Muscle of arm (tissue), 12 donors: ENCODE data around the gene FBXW7. TPM values are rescaled to one million over a fixed set of nuclear protein-coding genes. Genes with fewer than 3 reads are reported as not detected.
A peak's percentile ranks its signal among the peaks of the same experiment; 100 is the strongest.
"Not testable (repeated sequence)": the region's sequence is repeated elsewhere in the genome, so short reads cannot be mapped to it uniquely, and the experiment has no call there.

Source experiments
- DNase-seq: peaks from one replicate; pipeline ENCODE4 v3.0.0-alpha.2; 2013
- polyA plus RNA-seq, 12 donors: library from polyadenylated mRNA; unstranded; fragments of 120-200 nt; gene quantifications; one replicate each; pipeline ENCODE4 v1.2.1, GENCODE V29; 2013; ENCODE audit not compliant: insufficient read length in 12 of 12

FBXW7 gene
- polyA plus RNA-seq, 12 donors: 24.2 to 44.5 (median 36.3) TPM; not detected in 1

DNA sequence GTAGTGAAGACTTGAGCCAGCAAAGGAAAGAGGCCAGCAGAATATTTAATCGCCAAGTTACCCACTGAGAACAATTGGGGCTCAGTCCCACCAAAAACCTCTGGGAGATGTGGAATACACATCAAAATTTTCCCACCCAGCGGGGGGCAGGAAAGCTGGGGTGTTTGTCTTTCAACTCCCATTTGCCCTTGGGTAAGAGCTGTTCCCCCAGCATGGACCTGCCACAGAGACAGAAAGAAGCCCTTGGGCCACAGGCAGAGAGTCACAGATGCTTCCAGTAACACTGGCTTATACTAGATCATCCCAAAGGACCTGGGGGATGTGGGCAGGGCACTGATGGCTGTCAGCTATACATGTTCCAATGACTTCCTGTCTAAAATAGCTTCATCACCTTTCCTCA is 18.9 kb upstream of the FBXW7 start:
- DNase-seq: no peak

DNA sequence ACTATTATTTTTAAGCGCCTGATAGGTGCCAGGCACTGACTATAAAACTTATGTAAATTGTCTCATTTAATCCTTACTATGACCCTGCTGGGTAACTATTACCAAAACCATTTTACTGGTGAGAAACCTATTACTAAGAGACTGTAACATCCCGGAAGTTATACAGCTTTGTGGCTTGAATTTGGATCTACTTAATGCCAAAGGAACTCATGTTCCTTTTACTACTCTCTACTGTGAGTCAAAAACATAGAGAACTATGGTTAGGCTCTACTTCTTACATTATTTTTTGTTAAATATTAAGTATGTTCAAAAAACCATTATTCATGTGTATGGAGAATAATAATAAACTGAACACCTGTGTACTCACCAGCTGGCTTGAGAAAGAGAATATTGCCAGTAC is 14.8 kb upstream of the FBXW7 start:
- DNase-seq: not testable (repeated sequence)

DNA sequence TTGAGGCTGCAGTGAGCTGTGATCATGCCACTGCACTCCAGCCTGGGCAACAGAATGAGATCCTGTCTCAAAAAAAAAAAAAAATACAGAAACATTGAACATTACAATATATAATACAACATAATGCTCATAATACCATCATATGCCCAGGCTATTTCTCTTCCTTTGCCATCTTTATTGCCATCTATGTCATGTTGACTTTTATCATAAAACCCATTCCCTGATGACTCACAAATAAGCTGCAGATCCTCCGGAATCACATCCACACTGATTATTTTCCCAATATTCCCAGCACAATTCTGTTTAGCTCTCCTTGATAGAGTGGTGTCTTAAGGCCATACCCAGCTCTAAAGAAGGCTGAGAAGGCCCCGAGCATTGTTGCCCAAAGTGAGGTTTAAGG is 9.2 kb upstream of the FBXW7 start:
- DNase-seq: no peak

DNA sequence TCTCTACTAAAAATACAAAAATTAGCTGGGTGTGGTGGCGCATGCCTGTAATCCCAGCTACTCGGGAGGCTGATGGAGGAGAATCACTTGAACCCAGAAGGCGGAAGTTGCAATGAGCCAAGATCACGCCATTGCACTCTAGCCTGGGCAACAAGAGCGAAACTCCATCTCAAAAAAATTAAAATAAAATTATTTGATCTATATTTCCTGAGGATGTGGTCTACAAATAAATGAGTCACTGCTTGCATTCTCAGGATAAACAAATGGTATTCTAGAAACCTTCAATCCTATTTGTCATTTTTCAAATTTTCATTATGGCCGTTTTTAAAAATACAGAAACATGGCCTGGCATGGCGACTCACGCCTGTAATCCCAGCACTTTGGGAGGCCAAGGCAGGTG is 8.6 kb upstream of the FBXW7 start:
- DNase-seq: not testable (repeated sequence)

DNA sequence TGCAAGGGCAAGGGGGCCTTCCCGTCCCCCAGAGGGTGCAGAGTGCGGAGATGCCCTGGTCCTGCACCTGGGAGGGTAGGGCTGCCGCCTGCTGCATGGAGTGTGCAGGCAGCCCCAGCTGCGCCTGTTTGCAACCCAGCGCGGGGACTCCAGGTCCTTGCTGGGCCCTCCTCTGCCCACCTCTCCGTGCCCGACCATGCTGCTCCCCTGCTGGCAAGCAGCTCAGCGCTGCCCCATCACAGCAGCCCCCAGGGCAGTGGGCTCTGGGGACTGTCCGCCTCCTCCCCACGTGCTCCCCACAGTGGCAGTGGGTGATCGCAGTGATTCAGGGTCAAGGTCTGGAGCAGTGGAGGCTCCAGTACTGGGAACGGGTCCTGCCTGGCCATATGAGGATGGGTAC is 5.0 kb upstream of the FBXW7 start:
- DNase-seq: no peak

DNA sequence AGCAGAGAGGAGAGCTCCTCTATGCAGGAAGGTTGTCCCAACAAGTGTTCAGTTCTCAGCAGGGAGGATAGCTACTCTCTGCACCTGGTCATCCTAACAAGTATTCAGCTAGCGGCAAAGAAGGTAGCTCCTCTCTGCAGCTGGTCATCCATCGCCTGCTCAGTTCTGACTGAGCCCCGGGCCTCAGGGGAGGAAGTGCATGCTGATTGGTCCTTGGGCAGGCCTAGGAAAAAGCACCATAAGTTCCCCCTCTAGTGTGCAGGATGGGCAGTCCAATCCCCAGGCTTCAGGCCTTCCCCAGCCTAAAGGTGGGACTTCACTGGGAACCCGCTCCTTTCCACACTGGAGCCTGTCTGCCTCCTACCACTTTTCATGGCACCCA is 4.4 kb upstream of the FBXW7 start:
- DNase-seq: no peak

DNA sequence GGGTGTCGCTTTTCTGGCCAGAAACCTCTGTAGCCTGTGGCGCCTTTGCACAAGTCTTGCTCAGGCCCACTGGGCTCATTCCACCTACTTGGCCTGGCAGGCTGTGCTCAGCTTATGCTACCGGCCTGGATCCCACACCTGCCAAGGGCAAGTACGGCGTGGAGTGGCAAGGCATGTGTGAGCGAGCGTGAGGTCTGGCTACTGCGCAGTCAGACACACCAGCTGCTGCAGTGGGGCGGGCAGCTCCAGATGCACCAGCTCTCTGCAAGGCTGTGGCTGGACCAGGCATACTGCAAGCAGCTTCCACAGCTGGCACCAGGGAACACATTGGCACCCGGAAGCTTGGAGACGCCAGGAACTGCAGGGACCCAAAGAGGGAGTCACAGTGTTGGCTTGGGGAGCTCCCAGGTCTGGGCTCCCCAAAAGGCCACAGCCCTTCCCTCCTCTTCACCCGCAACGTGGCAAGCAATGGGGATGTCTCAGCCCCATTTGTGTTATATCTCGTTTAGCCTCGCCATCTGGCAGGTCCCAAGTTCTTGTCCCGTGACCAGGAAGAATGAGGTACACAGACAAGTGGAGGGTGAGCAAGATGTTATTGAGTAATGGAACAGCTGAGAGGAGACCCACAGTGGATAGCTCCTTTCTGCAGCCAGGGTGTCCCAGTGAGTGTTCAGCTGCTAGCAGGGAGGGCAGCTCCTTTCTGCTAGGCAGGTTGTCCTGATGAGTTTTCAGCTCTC is 3.8 kb upstream of the FBXW7 start:
- no peak for DNase-seq

DNA sequence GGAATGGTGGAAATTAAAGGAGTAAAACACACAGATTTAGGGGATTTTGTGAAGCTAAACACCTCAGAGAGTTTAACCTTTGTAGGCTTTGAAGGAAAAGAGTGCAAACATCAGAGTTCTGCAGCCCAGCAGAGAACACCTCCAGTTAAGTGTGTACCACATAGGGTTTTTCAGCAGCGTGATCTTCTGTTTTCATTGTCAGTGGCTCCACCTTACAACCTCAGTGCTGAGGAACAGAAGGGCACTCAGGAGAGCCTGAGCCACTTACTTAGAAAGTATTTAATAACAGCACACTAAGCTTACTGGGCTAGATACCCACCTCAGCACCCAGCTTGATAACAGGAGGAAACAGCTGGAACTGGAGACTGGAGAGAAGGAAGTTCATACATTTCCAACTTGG is 2.0 kb upstream of the FBXW7 start:
- DNase-seq: no peak

DNA sequence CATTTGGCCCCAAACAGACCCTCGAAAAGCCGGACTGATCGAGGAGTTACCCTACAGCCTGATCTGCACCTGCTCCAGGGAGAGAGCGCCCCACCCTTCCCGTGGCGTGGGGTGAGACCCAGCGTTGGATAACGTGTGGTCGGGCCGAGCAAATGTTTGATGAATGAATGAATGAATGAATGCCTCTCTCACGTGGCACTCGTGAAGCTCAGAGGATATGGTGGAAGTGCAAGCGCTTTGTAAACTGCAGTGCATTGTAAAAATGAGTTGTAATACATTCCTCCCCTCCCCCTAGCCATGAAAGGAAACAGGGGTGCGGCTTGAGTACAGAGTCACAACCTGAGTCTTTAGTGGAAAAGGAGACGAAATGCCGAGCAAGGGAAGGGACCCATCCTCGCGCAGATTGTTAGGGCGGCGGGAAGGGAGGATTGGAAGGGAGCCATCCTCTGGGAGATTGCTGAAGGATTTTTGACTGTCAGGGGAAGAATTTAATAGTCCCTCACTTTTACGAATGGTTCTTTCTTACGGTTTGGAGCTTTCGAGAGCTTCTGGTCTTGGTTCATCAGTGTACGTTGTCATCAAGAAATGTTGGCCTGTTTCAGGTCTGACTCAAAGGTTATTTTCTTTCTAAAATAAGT is 772 bp upstream of the FBXW7 start:
- DNase-seq: peak; percentile 35

DNA sequence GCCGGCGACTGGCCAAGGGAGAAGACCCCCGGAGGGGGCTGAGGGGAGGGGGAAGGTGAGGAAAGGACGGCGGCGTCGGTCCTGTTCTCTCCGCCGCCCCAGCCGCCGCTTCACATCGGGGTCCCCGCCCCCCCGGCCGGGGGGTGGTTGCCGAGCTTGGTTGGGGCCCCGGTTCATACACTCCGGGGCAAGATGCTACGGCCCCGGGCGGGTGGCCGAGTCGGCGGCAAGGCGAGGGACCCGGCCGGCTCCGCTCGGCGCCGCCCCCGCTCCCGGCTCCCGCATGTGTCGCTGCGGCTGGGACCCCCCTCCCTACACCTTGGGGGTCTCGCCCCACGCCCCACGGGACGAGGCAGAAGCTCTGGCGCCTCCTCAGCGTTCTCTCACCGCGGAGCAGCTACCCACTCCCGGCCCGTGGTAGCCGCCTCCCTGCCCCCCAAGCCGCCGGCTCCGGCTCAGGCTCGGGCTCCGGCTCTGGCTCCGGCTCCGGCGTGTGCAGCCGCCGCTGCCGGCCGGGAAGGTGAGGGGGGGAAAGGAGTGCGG is 461 bp downstream of the FBXW7 start:
- DNase-seq: peak; percentile 7

DNA sequence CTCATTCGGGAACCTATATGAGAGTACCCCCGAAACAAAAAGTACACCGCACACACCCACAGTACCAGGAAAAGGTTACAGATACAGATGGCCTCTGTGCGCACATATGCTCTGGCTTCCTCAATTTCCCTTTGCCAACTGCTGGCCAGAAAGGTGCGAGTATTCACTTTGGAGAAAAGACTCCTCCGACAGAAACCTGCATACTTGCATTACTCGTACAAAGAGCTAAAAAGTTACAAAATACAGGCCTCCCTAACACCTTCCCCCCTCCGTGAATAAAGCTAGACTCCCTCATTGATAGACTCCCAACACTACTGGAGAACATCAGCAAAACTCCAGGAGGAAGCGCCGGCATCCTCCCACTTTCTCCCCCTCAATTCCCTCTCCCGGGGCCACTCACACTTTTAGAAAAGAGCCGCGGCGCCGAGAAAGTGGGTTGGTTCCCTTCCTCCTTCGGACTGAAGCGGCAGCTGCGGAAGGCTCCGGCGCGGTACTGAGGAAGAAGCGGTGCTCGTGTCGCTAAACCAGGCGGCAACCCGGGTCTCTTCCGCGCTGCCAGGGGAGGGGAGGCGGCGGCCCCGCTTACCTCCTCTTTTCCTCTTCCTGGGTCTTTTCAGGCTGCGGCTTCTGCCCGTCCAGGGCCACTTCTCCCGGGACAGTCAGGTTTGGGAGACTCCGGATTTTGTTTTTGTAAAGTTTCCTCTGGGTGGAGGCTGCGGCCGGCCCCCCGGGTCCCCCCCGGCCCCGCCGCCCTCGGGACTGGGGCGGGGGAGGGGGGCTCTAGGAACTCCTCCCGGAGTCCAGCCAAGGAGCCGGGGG is 1.1 kb downstream of the FBXW7 start:
- peak; percentile 20 for DNase-seq

DNA sequence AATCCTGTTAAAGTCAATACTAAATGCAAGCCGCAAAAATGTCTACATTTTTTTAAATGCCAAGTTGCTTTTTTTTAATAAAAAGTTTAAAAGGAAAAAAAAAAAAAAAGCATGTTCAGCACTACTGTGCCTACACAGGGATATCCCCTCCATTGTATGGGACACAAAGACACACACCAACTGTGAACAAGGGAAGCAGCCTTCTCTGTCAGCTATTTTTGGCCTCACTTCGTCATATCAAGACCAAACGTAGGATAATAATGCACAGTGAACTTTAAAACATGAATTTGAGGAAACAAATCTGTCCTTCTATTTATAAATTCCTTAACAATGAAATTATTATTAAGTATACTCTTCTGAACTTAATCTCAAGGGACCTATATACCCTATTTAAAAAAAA is 4.4 kb downstream of the FBXW7 start:
- DNase-seq: no peak

DNA sequence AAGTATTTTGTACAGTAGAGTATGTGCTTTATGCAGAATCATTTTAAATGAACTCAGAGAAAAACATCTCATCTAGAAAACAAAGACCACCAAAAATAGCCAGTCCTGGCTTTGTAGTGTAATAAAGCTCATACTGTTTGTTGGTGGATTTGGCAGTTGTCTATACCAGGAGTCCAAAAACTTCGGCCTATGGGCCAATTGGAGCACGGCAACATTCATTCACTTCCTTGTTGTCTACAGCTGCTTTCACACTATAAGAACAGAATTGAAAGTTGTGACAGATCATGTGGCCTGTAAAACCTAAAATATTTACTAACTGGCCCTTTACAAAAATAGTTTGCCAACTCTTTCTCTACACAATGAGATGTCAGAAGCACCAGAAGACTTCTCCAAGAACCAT is 5.3 kb downstream of the FBXW7 start:
- no peak for DNase-seq

DNA sequence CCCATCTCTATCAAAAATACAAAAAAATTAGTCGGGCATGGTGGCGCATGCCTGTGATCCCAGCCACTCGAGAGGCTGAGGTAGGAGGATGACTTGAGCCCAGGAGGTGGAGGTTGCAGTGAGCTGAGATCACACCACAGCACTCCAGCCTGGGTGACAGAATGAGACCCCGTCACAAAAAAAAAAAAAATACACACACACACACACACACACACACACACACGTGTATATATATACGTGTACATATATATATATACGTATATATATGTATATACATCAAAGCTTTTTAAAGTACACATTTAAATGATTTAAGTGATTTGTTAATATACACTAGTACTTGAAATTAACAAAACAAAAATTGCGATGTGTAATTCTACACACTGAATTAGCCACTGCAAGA is 6.0 kb downstream of the FBXW7 start:
- DNase-seq: no peak

DNA sequence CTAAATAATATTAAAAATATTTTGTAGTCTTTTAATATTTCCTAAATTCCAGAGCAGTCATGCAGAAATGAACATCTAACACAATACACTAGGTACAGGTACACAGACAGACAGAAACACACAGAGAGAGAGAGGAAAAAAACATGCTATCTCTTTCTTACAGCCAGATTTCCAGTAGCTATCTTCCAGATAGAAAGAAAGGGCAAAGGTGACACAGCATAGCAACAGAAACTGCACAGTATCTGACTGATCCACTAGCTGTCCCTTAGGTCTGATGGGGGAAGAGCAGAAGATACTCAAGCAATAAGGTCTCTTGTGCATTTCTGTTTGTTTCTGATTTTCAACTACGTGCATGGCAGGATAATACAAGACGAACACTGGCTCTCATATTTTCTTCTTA is 7.8 kb downstream of the FBXW7 start:
- DNase-seq: no peak

DNA sequence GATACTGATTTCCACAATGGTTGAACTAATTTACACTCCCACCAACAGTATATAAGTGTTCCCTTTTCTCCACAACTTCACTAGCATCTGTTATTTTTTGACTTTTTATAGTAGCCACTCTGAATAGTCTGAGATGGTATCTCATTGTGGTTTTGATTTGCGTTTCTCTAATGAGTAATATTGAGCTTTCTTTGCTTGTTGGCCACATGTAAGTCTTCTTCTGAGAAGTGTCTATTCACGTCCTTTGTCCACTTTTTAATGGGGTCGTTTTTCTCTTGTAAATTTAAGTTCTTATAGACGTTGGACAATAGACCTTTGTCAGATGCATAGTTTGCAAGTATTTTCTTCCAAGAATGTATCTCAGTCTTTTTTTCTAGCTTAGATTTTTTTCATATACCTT is 10.0 kb downstream of the FBXW7 start:
- no peak for DNase-seq

DNA sequence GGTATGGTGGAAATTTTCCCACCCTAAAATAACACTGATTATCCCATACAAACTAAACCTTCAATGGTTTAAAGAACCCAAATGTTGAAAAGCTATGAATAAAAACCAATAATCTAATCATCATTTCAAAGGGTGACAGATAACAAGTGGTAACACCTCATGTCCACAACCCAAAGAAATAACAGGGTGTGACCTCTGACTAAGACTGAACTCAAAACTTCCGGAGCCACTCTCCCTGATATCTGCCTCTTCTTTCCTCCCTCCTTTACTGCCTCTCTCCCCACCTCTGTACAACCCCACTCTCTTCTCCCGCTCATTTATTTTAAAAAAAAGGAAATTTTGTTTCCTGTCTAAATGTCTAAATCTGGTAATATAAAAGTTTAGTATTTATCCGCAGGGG is 11.5 kb downstream of the FBXW7 start:
- DNase-seq: no peak

DNA sequence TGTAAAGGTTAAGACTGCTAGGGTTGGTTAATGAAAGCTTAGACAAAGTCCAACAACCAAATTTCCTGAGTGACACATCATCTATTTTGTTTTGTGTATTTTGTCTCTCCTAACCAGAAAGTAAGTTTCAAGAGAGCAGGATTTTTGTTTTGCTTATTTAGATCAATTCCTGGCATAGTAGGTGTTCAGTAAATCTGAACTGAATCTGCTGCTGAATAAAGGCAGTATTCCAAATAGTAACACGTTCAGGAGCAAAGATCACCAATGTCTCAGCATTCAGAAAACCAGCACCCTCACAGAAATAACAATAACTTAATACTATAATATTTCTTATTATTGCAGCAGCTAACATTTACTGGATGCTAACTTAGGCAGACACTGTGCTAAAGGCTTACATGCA is 12.2 kb downstream of the FBXW7 start:
- no peak for DNase-seq

DNA sequence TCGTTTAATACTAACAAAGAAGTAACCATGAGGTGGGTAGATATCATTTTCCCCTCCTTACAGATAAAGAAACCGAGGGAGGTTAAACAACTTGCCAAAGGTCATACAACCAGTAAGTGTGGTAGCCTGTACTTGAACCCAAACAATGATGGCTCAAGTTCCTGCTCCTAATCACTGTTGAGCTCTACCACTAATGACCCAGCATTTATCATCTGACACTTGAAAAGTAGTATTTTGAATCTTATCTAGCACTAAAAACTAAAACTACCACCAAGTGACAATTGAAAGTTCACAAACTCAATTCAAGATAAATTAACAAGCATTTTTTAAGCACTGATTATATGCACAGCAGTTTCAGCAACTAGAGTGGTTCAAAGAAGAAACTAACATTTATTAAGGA is 13.1 kb downstream of the FBXW7 start:
- no peak for DNase-seq

DNA sequence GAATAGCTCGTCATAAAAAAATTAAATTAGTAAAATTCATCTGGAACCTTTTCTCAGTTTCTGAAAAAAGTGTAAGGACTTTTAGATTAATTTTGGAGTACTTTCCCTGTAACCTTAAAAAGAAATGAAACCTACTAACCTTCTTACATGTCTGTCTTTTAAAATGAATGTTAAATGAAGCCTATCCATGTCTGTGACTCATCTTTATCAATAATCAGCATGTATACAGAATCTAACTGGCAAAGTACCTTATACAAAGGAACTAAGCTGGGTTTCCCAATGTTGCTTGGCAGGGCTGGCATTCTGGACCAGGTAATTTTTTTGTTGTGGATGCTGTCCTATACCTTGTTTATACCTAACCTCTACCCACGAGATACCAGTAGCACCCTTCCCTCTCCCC is 13.6 kb downstream of the FBXW7 start:
- DNase-seq: no peak

DNA sequence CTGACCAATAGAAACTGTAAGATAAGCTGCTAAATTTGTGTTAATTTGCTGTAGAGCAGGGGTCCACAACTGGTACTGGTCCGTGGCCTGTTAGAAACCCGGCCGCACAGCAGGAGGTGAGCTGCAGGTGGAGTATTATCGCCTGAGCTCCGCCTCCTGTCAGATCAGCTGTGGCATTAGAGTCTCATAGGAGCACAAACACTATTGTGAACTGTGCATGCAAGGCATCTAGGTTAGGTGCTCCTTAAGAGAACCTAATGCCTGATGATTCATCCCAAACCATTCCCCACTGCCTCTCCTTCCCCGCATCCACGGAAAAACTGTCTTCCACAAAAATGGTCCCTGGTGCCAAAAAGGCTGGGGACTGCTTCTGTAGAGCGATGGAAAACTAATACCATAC is 19.7 kb downstream of the FBXW7 start:
- DNase-seq: no peak

DNA sequence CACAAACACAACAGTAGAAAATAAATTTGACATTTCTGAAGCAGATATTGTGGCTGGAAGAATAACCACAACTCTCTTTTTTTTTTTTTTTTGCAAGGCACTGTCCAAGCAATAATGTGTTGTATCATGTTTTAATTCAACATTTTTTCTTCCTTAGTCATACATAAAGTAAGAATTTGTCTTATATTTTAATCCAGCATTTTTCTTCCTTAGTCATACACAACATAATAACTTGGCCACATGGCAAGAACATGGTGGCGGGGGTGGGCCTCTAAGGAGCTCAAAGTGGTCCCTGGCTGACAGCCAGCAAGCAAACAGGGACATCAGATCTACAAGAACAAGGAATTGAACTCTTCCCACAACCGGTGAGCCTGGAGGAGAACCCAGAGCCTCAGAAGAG is 20.2 kb downstream of the FBXW7 start:
- DNase-seq: no peak

DNA sequence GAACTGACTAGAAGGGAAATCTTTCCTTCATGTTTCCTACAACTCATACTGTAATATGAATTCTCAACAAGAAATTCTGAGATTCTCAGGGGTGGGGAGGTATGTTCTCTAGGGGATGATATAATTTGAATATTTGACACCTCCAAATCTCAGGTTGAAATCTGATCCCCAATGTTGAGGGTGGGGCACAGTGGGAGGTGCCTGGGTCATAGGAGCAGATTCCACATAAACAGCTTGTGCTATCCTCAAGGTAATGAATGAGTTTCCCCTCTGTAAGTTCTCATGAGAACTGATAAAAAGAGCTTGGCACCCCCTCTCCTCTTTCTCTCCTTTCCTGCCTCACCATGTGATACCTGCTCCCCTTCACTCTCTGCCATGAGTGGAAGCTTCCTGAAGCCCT is 21.5 kb downstream of the FBXW7 start:
- DNase-seq: no peak
